ENCODE data around the gene PIAS4.

PIAS4 gene

DNA sequence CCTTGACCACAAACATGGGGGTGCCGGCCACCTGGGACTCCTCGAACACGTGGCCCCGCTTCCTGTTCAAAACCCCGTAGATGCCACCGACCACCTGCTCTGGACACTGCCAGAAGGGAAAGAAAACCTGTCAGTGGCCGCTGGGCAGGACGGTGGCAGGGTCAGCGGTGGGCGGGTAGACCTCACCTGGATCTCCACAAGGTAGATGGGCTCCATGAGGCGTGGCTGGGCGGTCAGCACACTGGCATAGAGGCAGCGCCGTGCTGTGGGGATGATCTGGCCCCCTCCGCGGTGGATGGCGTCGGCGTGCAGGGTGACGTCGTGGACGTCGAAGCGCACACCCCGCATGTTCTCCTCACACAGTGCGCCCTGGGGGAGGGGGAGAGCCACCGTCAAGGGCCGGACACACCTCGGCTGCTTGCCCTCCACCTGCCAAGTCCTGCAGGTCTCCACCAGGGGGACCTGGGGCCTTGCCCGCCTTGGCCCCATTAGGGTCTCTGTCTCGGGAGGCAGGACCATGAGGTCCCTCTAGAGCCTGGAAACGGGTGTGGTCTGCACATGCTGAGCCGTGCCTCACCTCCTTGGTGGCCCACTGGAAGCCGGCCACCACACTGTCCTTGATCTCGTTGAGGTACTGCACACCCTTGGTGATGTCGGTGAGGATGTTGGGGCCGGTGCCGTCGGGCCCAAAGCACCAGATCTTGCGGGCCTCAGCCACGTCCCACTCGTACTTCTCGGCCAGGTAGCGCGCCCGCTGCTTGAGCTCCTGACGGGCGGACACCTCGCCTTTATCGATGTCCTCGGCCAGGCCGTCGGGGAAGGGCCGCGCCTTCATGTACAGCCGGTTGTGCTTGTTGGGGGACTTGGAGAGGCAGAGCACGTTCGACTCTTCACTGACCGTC, 30.0 kb upstream of the PIAS4 start:
- DNase-seq: peak; percentile 23

- no peak for DNase-seq
Measured at GRCh38 chr19:3978145-3978544, 29.4 kb upstream of the PIAS4 start.

DNA sequence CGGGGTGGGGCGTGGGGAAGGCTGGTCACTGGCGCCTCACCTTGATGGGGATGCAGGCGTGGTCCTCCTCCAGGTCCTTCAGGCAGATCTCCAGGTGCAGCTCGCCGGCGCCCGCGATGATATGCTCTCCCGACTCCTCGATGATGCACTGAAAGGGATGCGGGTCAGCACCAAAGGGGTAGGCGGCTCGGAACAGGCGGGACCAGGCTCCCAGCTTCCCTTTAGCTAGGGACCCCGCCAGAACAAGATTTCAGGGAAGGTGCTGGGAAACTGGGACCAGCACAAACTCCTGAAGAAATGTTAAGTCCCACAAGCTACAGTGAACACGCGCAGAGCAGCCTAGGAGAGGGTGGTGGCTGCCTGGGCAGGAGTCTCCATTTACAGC, 28.3 kb upstream of the PIAS4 start:
- no peak for DNase-seq

DNA sequence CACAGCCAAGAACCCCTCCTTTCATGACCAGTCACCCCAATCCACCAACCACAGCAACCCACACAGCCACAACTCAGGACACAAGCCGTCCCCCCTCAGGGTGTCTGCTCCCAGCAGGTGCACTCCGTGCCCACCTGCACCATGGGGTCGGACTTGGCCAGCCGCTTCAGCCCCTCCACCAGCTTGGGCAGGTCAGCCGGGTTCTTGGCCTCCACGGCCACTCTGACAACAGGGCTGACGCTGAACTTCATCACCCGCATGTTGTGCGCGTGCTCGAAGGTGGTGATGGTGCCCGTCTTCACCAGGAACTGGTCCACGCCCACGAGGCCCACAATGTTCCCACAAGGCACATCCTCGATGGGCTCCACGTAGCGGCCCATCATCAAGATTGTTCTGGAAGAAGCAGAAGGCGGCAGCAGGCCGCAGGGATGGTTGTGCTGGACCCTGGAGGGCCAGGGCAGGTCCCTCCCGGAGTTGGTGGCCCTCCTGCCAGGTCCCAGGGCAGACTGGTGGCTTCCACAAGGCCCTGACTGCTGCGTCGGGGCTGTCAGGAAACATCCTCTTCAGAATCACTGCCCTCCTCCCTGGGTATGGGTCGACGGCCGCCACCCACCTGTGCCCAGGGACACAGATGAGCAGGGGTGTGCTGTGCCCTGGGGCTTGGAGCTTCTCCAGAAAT, 27.7 kb upstream of the PIAS4 start:
- DNase-seq: no peak

- DNase-seq: no peak
Measured at GRCh38 chr19:3980353-3981251, 26.9 kb upstream of the PIAS4 start.

DNA sequence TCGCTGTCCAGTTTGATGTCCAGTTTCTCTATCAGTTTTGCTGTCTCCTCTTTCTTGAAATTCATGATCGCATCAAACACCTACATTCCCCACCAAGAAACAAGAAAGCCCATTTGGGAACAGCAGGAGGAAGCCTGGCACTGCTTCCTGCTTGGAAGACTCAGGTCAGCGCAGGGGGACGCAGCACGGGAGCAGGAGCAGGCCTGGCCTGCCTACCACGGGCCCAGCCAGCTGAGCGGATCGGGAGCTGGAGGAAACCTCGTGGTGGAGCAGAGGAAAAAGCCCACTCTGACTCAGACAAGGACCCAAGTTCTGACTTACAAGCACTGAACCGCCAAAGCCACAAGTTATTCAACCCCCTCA, 26.2 kb upstream of the PIAS4 start:
- DNase-seq: no peak

GRCh38 chr19:3981736-3982681, 25.5 kb upstream of the PIAS4 start:
- DNase-seq: no peak

DNA sequence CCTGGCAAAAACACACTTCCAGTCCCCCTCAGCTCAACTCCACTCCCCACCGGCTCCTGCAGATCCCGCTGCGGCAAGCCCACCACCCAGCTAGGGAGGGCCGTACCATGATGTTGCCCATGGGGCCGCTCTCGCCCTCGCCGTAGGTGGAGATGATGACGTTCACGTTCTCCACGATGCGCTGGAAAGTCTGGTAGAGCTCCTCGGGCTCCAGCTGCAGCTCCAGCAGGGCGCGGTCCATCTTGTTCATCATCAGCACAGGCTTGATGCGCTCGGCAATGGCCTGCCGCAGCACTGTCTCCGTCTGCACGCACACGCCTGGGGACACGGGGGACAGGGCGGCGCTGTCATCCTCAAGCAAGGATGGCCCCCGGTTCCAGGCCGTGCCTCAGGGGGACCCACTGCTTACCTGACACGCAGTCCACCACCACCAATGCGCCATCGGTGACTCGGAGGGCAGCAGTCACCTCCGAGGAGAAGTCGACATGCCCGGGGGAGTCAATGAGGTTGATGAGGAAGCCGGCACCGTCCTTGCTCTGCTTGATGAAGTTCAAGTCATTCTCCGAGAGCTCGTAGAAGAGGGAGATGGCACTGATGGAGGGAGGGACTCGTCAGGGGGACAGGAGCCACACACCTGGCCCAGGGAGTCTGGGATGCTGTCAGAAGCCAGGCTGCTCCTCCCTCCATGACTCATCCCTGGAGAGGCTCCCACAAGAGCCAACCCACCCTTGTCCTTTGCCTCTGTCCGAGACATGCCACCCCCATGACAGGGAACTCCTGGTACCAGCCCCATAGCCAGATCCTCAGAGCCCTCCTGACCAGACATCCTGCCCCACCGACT, 24.6 kb upstream of the PIAS4 start:
- no peak for DNase-seq

- no peak for DNase-seq
Measured at GRCh38 chr19:3983542-3983914, 24.0 kb upstream of the PIAS4 start.

- peak; percentile 25 for DNase-seq
Measured at GRCh38 chr19:3983936-3984583, 23.5 kb upstream of the PIAS4 start.

DNA sequence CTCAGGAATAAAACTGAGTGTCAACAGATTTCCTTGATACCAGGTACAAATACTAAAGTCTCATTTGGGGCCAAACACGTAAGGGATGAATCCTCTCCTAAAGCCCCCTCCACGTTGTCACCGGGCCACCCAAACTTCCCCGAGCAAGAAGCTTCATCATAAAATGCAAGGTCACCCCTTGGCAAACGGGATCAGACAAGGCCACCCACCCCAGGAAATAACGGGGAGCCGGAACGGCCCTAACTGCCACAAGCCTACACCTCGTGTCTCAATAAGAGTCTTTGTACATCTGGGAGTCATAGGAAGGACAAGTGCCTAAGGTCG, 23.0 kb upstream of the PIAS4 start:
- no peak for DNase-seq

DNA sequence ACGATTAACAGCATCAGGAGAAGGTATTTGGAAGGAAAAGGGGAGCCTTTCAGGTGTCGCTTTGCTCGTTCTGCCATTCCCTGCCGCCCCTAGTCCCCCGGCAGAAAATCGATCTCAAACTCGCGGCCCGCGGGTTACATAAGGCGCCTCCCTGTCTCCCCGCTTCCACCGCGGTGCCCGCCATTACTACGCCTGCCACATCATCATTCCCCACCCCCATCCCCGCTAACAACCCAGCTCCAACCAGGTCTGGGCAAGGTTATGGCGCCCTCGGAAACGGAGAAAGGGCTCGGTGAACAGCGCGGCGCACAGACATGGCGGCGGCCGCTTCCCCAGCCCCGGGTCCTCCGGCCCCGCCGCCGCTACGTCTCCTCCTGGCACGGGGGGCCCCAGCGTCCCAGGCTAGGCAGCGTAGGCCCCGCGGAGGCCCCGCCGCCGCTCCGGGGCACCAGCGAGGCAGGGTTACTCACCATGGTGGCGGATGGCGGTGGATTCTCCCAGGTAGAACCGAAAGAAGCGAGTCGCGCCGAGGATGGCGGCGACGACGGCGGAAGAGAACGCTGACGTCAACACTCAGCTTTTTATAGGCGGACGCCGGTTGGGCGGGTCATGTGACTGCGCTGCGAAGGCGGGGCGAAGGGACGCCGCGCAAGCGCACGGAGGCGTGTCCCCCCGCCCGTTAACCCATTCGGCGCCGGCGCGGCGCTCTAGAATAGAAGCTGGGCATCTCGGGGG, 22.5 kb upstream of the PIAS4 start, which contains the start of gene EEF2:
TSS of gene EEF2 (minus strand) at position 556 of the 735 bp plus-strand sequence. CDS start at position 473, 83 bp downstream.
- DNase-seq: peak; percentile 93

GRCh38 chr19:3985643-3986259, 21.8 kb upstream of the PIAS4 start:
- no peak for DNase-seq

DNA sequence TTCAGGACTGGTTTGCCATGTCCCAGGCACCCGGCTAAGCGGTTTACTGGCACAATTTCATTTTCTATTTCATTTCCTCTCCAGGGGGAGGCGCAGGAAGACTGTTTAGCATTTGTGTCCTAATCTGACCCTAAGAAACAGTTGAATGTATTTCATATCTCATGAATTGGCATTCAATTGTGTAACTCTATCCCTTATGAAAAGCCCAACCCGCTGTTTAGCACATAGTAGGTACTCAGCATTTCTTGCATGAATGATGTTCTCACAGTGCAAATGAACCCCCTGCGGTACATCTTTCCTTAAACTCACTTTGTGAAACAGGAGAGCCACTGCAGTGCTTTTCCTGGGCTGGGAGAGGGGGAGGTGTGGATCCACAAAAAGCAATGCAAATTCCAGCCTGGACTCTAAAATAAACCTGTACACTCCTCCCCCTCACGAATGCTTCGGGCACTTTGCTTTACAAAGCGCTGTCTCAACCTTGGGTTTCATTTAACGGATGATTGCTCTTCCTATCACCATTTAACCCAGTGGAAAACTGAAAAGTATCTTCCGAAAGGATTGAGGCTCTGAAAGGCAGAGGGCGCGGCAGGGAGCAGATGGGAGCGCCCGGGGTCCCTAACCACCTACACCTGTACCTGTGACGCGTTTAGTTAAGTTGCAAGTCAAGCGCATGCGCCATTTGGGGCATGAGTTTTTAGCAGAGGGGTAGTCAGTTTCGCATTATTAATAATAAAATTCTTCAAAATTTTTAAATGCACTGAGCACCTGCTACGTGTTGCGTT, 21.1 kb upstream of the PIAS4 start:
- peak; percentile 84 for DNase-seq

DNA sequence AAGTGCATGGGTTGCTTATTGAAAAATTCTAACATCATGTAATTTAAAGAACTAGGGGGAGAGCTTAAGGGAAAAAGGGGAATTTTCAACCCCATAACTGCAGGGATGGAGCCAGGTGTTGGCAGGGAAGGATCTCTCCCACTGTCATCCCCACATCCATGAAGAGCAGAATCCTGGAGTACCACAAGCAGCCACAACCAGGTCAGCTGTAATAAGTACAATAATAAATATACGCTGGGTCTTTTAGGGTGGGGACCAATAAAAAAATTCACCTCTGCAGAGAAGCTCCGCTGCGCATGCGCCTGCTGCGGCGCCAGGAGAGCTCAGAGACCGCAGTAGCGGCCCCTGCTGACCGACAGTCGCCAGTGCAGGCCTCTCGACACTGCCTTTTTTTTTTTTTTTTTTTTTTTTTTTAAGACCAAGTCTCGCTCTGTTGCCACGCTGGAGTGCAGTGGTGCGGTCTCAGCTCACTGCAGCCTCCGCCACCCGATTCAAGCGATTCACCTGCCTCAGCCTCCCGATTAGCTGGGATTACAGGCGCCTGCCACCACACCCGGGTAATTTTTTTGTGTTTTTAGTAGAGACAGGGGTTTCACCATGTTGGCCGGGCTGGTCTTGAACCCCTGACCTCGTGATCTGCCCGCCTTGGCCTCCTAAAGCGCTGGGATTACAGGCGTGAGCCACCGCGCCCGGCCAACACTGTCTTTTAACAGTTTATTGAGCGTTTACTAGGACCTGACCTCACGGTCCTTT, 19.7 kb upstream of the PIAS4 start:
- peak; percentile 92 for DNase-seq

DNA sequence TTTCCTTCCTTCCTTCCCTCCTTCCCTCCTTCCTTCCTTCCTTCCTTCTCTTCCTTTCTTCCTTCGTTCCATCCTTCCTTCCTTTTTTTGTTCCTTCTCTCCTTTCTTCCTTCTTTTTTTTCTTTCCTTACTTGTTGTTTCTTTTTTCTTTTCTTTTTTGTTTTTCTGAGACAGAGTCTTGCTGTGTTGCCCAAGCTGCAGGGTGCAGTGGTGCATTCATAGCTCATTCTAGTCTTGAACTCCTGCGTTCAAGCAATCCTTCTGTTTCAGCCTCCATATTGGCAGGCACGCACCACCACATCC, 16.8 kb upstream of the PIAS4 start:
- no peak for DNase-seq

- DNase-seq: no peak
Measured at GRCh38 chr19:3995607-3996006, 11.9 kb upstream of the PIAS4 start.
